GM13977 (cell line): ENCODE measurements around the gene CACNA1I.

Source experiments
- DNase-seq: peaks from one replicate; pipeline ENCODE4 v3.0.0; 2012; ENCODE audit warnings: low spot score
- CTCF ChIP-seq: IDR thresholded peaks from 2 replicates; pipeline ENCODE4 v1.5.1; 2012; ENCODE audit warnings: mild to moderate bottlenecking, control low read depth; ENCODE audit not compliant: insufficient read depth; ENCODE audit errors: extremely low read depth, missing control alignments
- in situ Hi-C: fragments of 300-500 bp; cut with MboI; formaldehyde crosslinking; loops from one replicate; pipeline ENCODE4 v1.12.0; 2022; ENCODE audit warnings: low sequenced_read_pairs, low pct_unique_long_range_greater_than_20kb, mixed read lengths, inconsistent platforms; ENCODE audit not compliant: unreplicated experiment

CACNA1I gene

GRCh38 chr22:39634530-39635405 is 64.2 kb downstream of the CACNA1I start:
- DNase-seq, result no peak
- no peak for TF ChIP-seq CTCF
- in situ Hi-C loops, result no loop called here

- in situ Hi-C loops, result no loop called here
- no peak for DNase-seq
- no peak for TF ChIP-seq CTCF
Measured at GRCh38 chr22:39635719-39636118, 65.2 kb downstream of the CACNA1I start.

GRCh38 chr22:39638958-39639357 is 68.4 kb downstream of the CACNA1I start:
- in situ Hi-C loops, result no loop called here
- TF ChIP-seq CTCF, result no peak
- no peak for DNase-seq

- in situ Hi-C loops, result no loop called here
- no peak for TF ChIP-seq CTCF
- DNase-seq, result no peak
Measured at GRCh38 chr22:39641660-39642310, 71.2 kb downstream of the CACNA1I start.

GRCh38 chr22:39643311-39644083 is 72.9 kb downstream of the CACNA1I start:
- no peak for DNase-seq
- TF ChIP-seq CTCF, result no peak
- in situ Hi-C loops, result no loop called here

GRCh38 chr22:39645532-39645931 is 75.0 kb downstream of the CACNA1I start:
- no peak for TF ChIP-seq CTCF
- no peak for DNase-seq
- in situ Hi-C loops, result no loop called here
